Peyer's patch (tissue), 4 donors: ENCODE data around the gene SIPA1L3. TPM values are rescaled to one million over a fixed set of nuclear protein-coding genes. Genes with fewer than 3 reads are reported as not detected.
A peak's percentile ranks its signal among the peaks of the same experiment; 100 is the strongest.

Experiments
- DNase-seq, 3 donors: peaks; one replicate each; pipeline ENCODE4 v3.0.0-alpha.2; 2017 to 2019
- H3K27ac ChIP-seq, 4 donors: fragments of 200-600 bp; sonication (generic); one replicate each; pipeline ENCODE4 v1.5.1; 2016 to 2019
- H3K27me3 ChIP-seq, 2 donors: fragments of 200-600 bp; sonication (generic); one replicate each; pipeline ENCODE4 v1.5.1; 2019
- H3K36me3 ChIP-seq, 3 donors: fragments of 200-600 bp; sonication (generic); one replicate each; pipeline ENCODE4 v1.5.1; 2016 to 2019
- H3K4me1 ChIP-seq, 4 donors: fragments of 200-600 bp; sonication (generic); one replicate each; pipeline ENCODE4 v1.5.1; 2016 to 2019
- H3K4me3 ChIP-seq, 4 donors: fragments of 200-600 bp; sonication (generic); 1 replicate in 3 of 4; 2 replicates in 1 of 4; pipeline ENCODE4 v1.5.1; 2016 to 2019; ENCODE audit warnings: mild to moderate bottlenecking in 1 of 4
- H3K9me3 ChIP-seq, 4 donors: fragments of 200-600 bp; sonication (generic); one replicate each; pipeline ENCODE4 v1.5.1; 2016 to 2019; ENCODE audit warnings: mild to moderate bottlenecking in 1 of 4
- CTCF ChIP-seq, 6 experiments: fragments of 450-650 bp in 4 of 6; fragments of 200-600 bp in 2 of 6; sonication (generic) in 1 of 6; IDR thresholded peaks; one replicate each; pipeline ENCODE4 v1.5.1; 2017 to 2019; ENCODE audit warnings: antibody characterized with exemption in 6 of 6, mild to moderate bottlenecking in 3 of 6, moderate library complexity in 1 of 6
- POLR2A ChIP-seq, 2 donors: fragments of 450-650 bp; IDR thresholded peaks; one replicate each; pipeline ENCODE4 v1.5.1; 2017; ENCODE audit warnings: antibody characterized with exemption in 2 of 2, mild to moderate bottlenecking in 2 of 2, moderate library complexity in 2 of 2
- total RNA-seq, 4 donors: library from RNA; depleted of rRNA; stranded (reverse); fragments of >200 nt; gene quantifications; one replicate each; pipeline ENCODE4 v1.1.0, GENCODE V29; 2016

Gene SIPA1L3
- total RNA-seq, 4 donors from 2014 or later, result 63.5 to 304 (median 264) TPM

- Histone ChIP-seq H3K4me1 (no peaks in the 10 kb centered on the region), H3K27ac (no peak overlapping the region), H3K4me3 (no peak overlapping the region), H3K36me3 (peaks cover 0 to 66% (median 0%) of the 10 kb centered on the region in 3 donors), H3K9me3 (no peaks in the 10 kb centered on the region), H3K27me3 (no peaks in the 10 kb centered on the region)
- DNase-seq, result peak in 2 of 3 donors; percentile 30 to 61
- TF ChIP-seq CTCF (IDR thresholded peaks at IDR 0.05) (peak in 5 of 6 experiments; percentile 34 to 55 (median 47)), POLR2A (IDR thresholded peaks at IDR 0.05) (no peak)
Observed at GRCh38 chr19:38142176-38143035, 235.4 kb downstream of the SIPA1L3 start.

- H3K36me3 ChIP-seq, result peaks cover 0 to 64% (median 0%) of the 10 kb centered on the region in 3 donors
- TF ChIP-seq CTCF (IDR thresholded peaks at IDR 0.05), result no peak
- no peak for TF ChIP-seq POLR2A (IDR thresholded peaks at IDR 0.05)
- DNase-seq, result no peak
Observed at GRCh38 chr19:38143847-38144246, 236.8 kb downstream of the SIPA1L3 start.

GRCh38 chr19:38144667-38145066 lies 237.7 kb downstream of the SIPA1L3 start:
- TF ChIP-seq CTCF (IDR thresholded peaks at IDR 0.05) (no peak), POLR2A (IDR thresholded peaks at IDR 0.05) (no peak)
- H3K4me1 ChIP-seq, result no peaks in the 10 kb centered on the region
- DNase-seq, result no peak
- peaks cover 0 to 64% (median 0%) of the 10 kb centered on the region in 3 donors for H3K36me3 ChIP-seq
- no peaks in the 10 kb centered on the region for H3K9me3 ChIP-seq
- no peaks in the 10 kb centered on the region for H3K27me3 ChIP-seq
- no peak overlapping the region for H3K4me3 ChIP-seq
- H3K27ac ChIP-seq, result no peak overlapping the region

More at GRCh38 chr19:38143847-38144246, 236.8 kb downstream of the SIPA1L3 start:
- H3K4me3 ChIP-seq, result no peak overlapping the region
- H3K9me3 ChIP-seq, result no peaks in the 10 kb centered on the region
- H3K27ac ChIP-seq, result no peak overlapping the region
- no peaks in the 10 kb centered on the region for H3K27me3 ChIP-seq
- H3K4me1 ChIP-seq, result no peaks in the 10 kb centered on the region

- no peaks in the 10 kb centered on the region for H3K27me3 ChIP-seq
Observed at GRCh38 chr19:38145623-38146022, 238.6 kb downstream of the SIPA1L3 start.

GRCh38 chr19:38148337-38148736 lies 241.3 kb downstream of the SIPA1L3 start:
- Histone ChIP-seq H3K27ac (no peak overlapping the region), H3K9me3 (no peaks in the 10 kb centered on the region), H3K27me3 (no peaks in the 10 kb centered on the region), H3K4me1 (no peaks in the 10 kb centered on the region), H3K36me3 (peaks cover 0 to 63% (median 0%) of the 10 kb centered on the region in 3 donors), H3K4me3 (no peak overlapping the region)
- no peak for TF ChIP-seq CTCF (IDR thresholded peaks at IDR 0.05)
- TF ChIP-seq POLR2A (IDR thresholded peaks at IDR 0.05), result no peak
- DNase-seq, result no peak

More at GRCh38 chr19:38145623-38146022, 238.6 kb downstream of the SIPA1L3 start:
- H3K36me3 ChIP-seq, result peaks cover 0 to 58% (median 0%) of the 10 kb centered on the region in 3 donors
- no peak overlapping the region for H3K27ac ChIP-seq
- no peak overlapping the region for H3K4me3 ChIP-seq
- TF ChIP-seq POLR2A (IDR thresholded peaks at IDR 0.05) (no peak), CTCF (IDR thresholded peaks at IDR 0.05) (no peak)
- no peaks in the 10 kb centered on the region for H3K9me3 ChIP-seq
- no peaks in the 10 kb centered on the region for H3K4me1 ChIP-seq
- no peak for DNase-seq
